GM18499 (cell line): ENCODE data around the gene FOXD1.

Experiments used
- ATAC-seq: cut with Tn5 transposase; IDR thresholded peaks from one replicate; pipeline ENCODE4 v1.9.1; 2021; ENCODE audit warnings: moderate number of reproducible peaks; ENCODE audit not compliant: insufficient read depth, unreplicated experiment

FOXD1 gene

GRCh38 chr5:73442231-73442811 is 6.3 kb downstream of the FOXD1 start:
- ATAC-seq, result no peak

DNA sequence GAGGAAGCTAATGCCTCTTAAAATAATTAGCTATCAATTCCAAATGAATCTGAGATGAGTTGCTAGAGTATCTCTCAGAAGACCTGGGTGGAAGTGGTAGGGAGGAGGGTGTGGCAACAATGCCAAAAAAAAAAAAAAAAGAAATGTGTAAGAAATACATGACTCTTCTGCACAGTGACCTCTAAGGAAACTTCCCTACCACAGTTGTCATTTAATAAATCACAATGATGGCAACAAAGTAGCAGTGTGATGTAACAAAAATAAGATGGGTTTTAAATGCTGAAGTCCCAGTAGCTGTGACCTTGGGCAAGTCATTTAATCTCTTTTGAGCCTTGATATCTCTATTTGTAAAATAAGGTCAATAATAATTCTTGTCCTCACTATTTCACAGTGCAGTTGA is 7.2 kb downstream of the FOXD1 start:
- no peak for ATAC-seq

DNA sequence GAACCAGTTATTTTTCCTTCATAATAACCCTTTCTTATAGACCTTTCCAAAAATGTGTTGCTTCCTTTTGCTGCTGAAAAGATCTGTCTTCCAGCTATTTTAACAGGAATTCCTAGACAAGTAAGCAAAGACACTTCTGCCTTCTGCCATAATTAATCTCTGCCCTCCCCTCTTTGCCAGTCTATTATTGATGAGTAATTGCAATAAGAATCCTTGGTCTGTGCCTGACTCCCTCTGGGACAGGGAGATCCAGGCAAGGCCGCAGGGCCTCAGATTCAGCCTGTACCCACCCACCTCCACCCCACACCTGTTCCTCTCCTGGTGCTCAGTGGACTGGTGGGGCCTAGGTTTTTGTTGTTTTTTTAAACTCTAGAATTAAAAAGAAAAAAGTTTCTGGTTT is 8.3 kb downstream of the FOXD1 start:
- ATAC-seq, result no peak

DNA sequence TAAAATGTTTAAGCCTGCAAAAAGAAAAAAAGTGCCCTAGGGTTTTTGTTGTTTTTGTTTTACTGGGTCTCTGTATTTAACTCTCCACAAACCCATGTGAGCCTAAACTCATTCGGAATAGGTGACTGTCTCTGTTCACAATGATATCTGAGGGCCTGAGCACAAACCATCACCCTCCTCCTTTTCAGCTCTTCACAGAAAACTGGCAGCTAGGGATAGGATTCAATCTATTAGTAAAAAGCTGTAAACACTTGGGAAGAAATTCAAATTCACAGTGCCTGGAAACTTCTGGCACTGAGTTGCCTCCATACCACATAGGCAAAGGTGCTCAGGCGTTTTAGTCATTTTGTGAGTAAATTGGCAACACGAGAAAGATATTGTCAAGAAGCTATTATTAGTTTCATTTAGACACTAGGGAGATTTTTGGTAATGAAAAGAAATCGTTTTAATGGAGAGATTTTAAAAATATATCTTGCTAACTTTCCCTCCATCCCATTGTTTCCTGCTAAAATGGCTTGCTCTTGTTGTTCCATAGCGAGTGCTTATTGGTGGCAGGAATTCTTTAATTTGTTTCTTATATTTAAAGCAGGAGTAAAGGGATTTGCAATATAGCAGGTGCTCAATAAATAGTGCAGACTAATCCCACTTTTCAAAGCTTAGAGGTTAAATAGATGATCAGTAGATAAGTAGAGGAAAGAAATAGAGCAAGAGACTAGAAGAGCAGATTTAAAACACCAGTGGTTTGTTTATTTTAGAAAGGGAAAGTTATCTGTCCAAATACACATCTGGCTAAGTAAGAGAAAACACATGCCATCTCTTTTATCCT is 9.7 kb downstream of the FOXD1 start:
- ATAC-seq, result no peak

- no peak for ATAC-seq
Observed at GRCh38 chr5:73437777-73438644, 10.6 kb downstream of the FOXD1 start.

DNA sequence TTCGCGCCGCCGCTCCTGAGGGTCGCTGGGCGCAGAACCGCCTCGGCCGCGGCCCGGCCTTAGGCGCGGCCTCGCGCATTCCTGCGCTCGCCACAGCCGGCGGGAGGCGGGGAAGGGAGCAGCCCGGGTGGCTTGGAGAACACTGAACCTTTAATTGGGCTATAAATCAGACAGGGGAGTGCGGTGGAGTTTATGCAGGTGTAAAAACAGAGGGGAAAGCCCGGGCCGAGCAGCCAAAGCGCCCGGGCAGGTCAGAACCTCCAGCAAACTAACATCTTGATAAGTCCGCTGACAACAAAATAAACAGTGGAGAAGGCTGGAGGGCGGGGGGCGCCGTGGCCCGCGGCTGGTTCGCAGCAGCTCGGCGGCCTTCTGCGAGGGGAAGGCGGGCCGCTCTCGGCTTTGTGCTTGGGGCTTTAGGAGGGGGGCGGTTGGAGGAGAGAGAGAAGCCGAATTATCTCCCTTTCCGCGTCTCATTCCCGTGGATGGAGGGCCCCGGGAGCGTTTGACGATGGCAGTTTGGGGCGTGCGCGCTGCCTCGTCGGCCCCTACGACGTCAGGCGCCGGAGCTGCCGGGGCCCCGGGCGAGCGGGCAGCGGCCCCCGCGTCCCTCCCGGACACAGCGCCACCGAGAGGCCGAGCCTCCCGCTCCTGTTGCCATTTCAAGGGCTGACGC is 11.3 kb downstream of the FOXD1 start:
- no peak for ATAC-seq

GRCh38 chr5:73436535-73437100 is 12.0 kb downstream of the FOXD1 start:
- no peak for ATAC-seq

- no peak for ATAC-seq
Observed at GRCh38 chr5:73435759-73436534, 12.6 kb downstream of the FOXD1 start.

DNA sequence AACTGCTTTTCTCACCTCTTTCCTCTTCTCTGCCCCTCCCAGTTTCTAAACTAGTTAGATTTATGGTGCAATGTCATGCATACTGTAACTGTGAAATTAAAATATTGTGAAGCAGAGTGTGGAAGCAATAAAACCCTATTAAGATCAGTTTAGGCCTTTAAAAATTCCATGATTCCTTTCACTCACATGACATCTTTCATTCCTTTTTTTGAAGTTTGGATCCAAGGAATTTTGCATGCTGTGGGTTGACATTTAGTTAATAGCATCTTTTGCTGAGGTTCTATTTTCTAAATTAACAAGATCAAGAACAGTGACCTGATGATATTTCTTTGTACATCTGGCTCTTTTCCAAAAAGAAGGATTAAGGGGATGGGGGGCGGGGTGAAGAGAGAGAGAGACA is 13.7 kb downstream of the FOXD1 start:
- no peak for ATAC-seq

- no peak for ATAC-seq
Observed at GRCh38 chr5:73434461-73434860, 14.1 kb downstream of the FOXD1 start.

DNA sequence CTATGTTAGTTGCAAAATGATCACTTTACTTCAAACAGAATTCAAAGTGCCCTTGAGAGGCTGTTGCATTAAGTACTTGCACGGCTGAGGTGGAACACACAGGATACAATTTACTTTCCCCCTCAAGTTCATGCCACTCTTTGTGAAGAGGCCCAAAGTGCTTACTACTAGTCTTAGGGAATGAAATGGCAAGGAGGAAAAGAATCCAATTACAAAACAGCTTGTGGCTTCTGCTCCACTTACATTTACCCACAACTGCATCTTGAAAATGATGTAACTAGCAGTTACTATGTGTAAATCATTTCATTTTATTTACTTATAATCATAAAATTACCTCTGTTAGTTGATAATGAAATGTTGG is 14.6 kb downstream of the FOXD1 start:
- no peak for ATAC-seq

- ATAC-seq, result no peak
Observed at GRCh38 chr5:73433272-73433981, 15.2 kb downstream of the FOXD1 start.

GRCh38 chr5:73431204-73431851 is 17.2 kb downstream of the FOXD1 start:
- no peak for ATAC-seq

DNA sequence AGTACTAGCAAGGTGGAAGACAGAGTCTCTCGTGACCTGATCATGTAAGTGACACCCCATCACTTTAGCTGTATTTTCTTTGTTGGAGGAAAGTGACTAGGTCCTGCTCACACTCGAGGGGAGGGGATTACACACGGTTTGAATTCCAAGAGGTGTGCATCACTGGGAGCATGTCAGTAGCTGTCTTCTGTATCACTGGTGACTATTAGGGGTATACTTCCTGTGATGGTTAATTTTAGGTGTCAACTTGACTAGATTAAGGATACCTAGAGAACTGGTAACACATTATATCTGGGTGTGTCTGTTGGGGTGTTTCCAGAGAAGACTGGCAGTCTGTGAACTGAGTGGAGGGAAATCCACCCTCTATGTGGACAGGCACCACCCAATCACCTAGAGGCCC is 22.5 kb downstream of the FOXD1 start:
- no peak for ATAC-seq

GRCh38 chr5:73424556-73424977 is 24.0 kb downstream of the FOXD1 start:
- no peak for ATAC-seq

GRCh38 chr5:73422164-73422563 is 26.4 kb downstream of the FOXD1 start:
- no peak for ATAC-seq

- ATAC-seq, result no peak
Observed at GRCh38 chr5:73420666-73421065, 27.9 kb downstream of the FOXD1 start.
